PC-3 (cell line): ENCODE measurements around the gene CDC37L1. TPM values are rescaled to one million over a fixed set of nuclear protein-coding genes. Genes with fewer than 3 reads are reported as not detected.

ENCODE experiments used
- ATAC-seq: fragments of 200-7000 bp; cut with Tn5 transposase; 2 replicates; pipeline ENCODE4 v1.9.1; 2020; ENCODE audit warnings: mild to moderate bottlenecking, moderate library complexity
- BruUV-seq: library from RNA; stranded (reverse); fragments of 400-500 nt; replicated peaks from 2 replicates; lab custom pipeline; 2021; lab: Mats Ljungman, UMichigan
- CTCF ChIA-PET: fragments of 300-600 bp; sonication (Branson Sonifier 250); formaldehyde crosslinking; loops from one replicate; lab custom pipeline; 2022; ENCODE audit warnings: antibody characterized with exemption; lab: Charles Lee
- POLR2A ChIA-PET: fragments of 300-600 bp; sonication (Branson Sonifier 250); formaldehyde crosslinking; loops from one replicate; lab custom pipeline; 2022; ENCODE audit warnings: antibody characterized with exemption; ENCODE audit not compliant: unreplicated experiment; lab: Charles Lee
- DNase-seq: peaks from one replicate; pipeline ENCODE4 v3.0.0-alpha.2; 2015
- H2AFZ ChIP-seq: fragments of 300-600 bp; sonication (generic); 2 replicates; pipeline ENCODE4 v1.6.0; 2016; ENCODE audit warnings: antibody characterized with exemption, low read length
- H3F3A ChIP-seq: fragments of 300-600 bp; sonication (generic); one replicate; pipeline ENCODE4 v1.6.0; 2017; ENCODE audit warnings: antibody characterized with exemption, low read length, control low read depth, mild to moderate bottlenecking; ENCODE audit not compliant: unreplicated experiment
- H3K27ac ChIP-seq: fragments of 300-600 bp; sonication (generic); 2 replicates; pipeline ENCODE4 v1.5.1; 2016; ENCODE audit warnings: mild to moderate bottlenecking, low read length
- H3K27me3 ChIP-seq: fragments of 300-600 bp; sonication (generic); 2 replicates; pipeline ENCODE4 v1.6.1; 2016; ENCODE audit warnings: low read length, mixed read lengths
- H3K36me3 ChIP-seq: fragments of 300-600 bp; sonication (generic); 2 replicates; pipeline ENCODE4 v1.6.1; 2016; ENCODE audit warnings: low read depth, mixed run types, low read length, mixed read lengths
- H3K4me1 ChIP-seq: fragments of 300-600 bp; sonication (generic); 2 replicates; pipeline ENCODE4 v1.5.1; 2016; ENCODE audit warnings: low read length; ENCODE audit not compliant: insufficient read depth
- H3K4me2 ChIP-seq: fragments of 300-600 bp; sonication (generic); 2 replicates; pipeline ENCODE4 v1.6.0; 2016; ENCODE audit warnings: low read length
- H3K4me3 ChIP-seq: fragments of 300-600 bp; sonication (generic); 2 replicates; pipeline ENCODE4 v1.5.1; 2016; ENCODE audit warnings: mild to moderate bottlenecking, low read length, mixed read lengths
- H3K79me2 ChIP-seq: fragments of 300-600 bp; sonication (generic); 2 replicates; pipeline ENCODE4 v1.6.1; 2017; ENCODE audit warnings: low read length, mixed read lengths
- H3K9ac ChIP-seq: fragments of 300-600 bp; sonication (generic); 2 replicates; pipeline ENCODE4 v1.6.0; 2016; ENCODE audit warnings: mild to moderate bottlenecking, low read length
- H3K9me2 ChIP-seq: fragments of 300-600 bp; sonication (generic); replicated peaks from 2 replicates; pipeline ENCODE4 v1.6.1; 2016; ENCODE audit warnings: mixed run types, low read length, mixed read lengths
- H3K9me3 ChIP-seq: fragments of 300-600 bp; sonication (generic); 2 replicates; pipeline ENCODE4 v1.6.1; 2016; ENCODE audit warnings: low read length, mixed read lengths
- H4K20me1 ChIP-seq: fragments of 300-600 bp; sonication (generic); 2 replicates; pipeline ENCODE4 v1.6.1; 2016; ENCODE audit warnings: low read length, mixed read lengths
- CTCF ChIP-seq: fragments of 300-600 bp; sonication (generic); conservative IDR thresholded peaks from 2 replicates; pipeline ENCODE4 v1.5.1; 2017; ENCODE audit warnings: antibody characterized with exemption, low read depth, mild to moderate bottlenecking, low read length
- EZH2 ChIP-seq: fragments of 300-600 bp; sonication (generic); IDR thresholded peaks from one replicate; pipeline ENCODE4 v1.6.1; 2017; ENCODE audit warnings: antibody characterized with exemption, mild to moderate bottlenecking, low read length; ENCODE audit not compliant: unreplicated experiment
- EZH2phosphoT487 ChIP-seq: fragments of 300-600 bp; sonication (generic); IDR thresholded peaks from 2 replicates; pipeline ENCODE4 v1.6.1; 2018; ENCODE audit warnings: mild to moderate bottlenecking, antibody characterized with exemption, low read length, borderline replicate concordance
- intact Hi-C: fragments of 100-400 bp; cut with micrococcal nuclease; formaldehyde crosslinking; loops from 2 replicates; pipeline ENCODE4 v1.9.0; 2023
- total RNA-seq: library from RNA; depleted of rRNA; stranded (reverse); fragments of >200 nt; gene quantifications from 2 replicates; pipeline ENCODE4 v1.2.3, GENCODE V29; 2014

The CDC37L1 gene
- total RNA-seq, 1 experiment from 2014 or later = 5.1 TPM

DNA sequence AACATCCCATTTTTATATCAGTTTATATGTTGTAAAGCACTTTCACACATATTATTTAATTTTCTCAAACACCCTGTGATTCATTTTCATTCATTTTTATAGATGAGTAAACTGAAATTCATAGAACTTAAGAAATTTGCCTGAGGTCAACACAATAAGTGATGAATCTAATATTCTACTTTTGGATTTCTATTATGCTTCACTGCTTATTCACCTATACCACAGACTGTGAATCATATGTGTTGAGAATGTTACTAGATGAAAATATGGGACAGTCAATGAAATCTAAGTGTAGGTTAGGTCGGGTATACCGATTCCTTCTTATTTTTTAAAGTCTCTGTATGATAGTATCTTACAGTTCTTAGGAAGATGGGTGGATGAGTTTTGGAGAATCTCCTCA is 24.8 kb downstream of the CDC37L1 start:
- no peaks in the 10 kb centered on the region for H3K9me2 ChIP-seq
- intact Hi-C loops = no loop called here
- H3K4me1 ChIP-seq = peaks cover 10% of the 10 kb centered on the region; the same call in 1 of the 2 replicates
- H3K36me3 ChIP-seq = peaks cover 11% of the 10 kb centered on the region
- ChIA-PET POLR2A (interaction anchor here (0.6 kb wide), 1 partner anchor 38 kb away, joined by 4 read pairs; the partner anchor contains the start of gene SPATA6L), CTCF (no interaction called here)
- no peak overlapping the region for H3K4me2 ChIP-seq
- no TSS peak for BruUV-seq
- H3K27me3 ChIP-seq = no peaks in the 10 kb centered on the region
- no peaks in the 10 kb centered on the region for H4K20me1 ChIP-seq
- no peak overlapping the region for H2AFZ ChIP-seq
- ATAC-seq (peak; percentile 64), DNase-seq (peak; percentile 35)
- no peak overlapping the region for H3K4me3 ChIP-seq
- no peak overlapping the region for H3K9ac ChIP-seq
- no peaks in the 10 kb centered on the region for H3K79me2 ChIP-seq
- H3K27ac ChIP-seq = peak overlapping the region; percentile 4; the same call in 1 of the 2 replicates
- no peaks in the 10 kb centered on the region for H3F3A ChIP-seq
- no peaks in the 10 kb centered on the region for H3K9me3 ChIP-seq
- no peak for TF ChIP-seq EZH2phosphoT487
- TF ChIP-seq EZH2 = no peak
- no peak for TF ChIP-seq CTCF

DNA sequence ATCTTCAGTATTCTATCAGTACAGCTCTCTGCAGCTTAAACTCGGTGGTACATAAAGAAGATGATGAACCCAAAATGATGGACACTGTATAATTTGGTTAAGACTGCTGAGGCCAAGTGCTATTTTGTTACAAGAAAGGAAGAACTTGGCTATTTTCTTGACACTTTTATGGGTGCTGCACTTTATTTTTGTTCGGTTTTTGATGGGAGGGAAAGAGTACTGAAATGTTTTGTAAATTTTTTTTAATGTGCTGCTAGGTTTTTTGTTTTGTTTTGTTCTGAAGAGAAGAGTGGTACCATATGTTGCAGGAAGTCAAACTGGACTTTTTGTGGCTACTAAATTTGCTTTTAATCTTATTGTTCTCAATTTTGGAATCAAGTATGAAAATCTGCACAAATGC is 26.7 kb downstream of the CDC37L1 start:
- intact Hi-C loops = no loop called here
- no peaks in the 10 kb centered on the region for H3K79me2 ChIP-seq
- CTCF ChIA-PET = no interaction called here
- TF ChIP-seq EZH2phosphoT487 (no peak), CTCF (no peak), EZH2 (no peak)
- no peak overlapping the region for H3K4me2 ChIP-seq
- no peaks in the 10 kb centered on the region for H3K9me2 ChIP-seq
- no peak for ATAC-seq
- no peaks in the 10 kb centered on the region for H3K27me3 ChIP-seq
- H3K9me3 ChIP-seq = no peaks in the 10 kb centered on the region
- H3K4me1 ChIP-seq = peaks cover 7% of the 10 kb centered on the region; the same call in 1 of the 2 replicates
- H3K36me3 ChIP-seq = peaks cover 14% of the 10 kb centered on the region
- no peak overlapping the region for H3K27ac ChIP-seq
- H3K4me3 ChIP-seq = no peak overlapping the region
- no peaks in the 10 kb centered on the region for H4K20me1 ChIP-seq
- no peak overlapping the region for H3K9ac ChIP-seq
- DNase-seq = no peak
- no peak overlapping the region for H2AFZ ChIP-seq
- POLR2A ChIA-PET = no interaction called here
- no peaks in the 10 kb centered on the region for H3F3A ChIP-seq
- no TSS peak for BruUV-seq

- H3K79me2 ChIP-seq = no peaks in the 10 kb centered on the region
- H3K27me3 ChIP-seq = no peaks in the 10 kb centered on the region
- peaks cover 5% of the 10 kb centered on the region for H3K36me3 ChIP-seq
- no peak for TF ChIP-seq EZH2
- TF ChIP-seq CTCF = no peak
- no peak for TF ChIP-seq EZH2phosphoT487
- ATAC-seq = no peak
- H3K9ac ChIP-seq = no peak overlapping the region
- BruUV-seq = no TSS peak
- no peak overlapping the region for H3K27ac ChIP-seq
- no peaks in the 10 kb centered on the region for H4K20me1 ChIP-seq
- intact Hi-C loops = no loop called here
- no peaks in the 10 kb centered on the region for H3K9me3 ChIP-seq
- no peak overlapping the region for H3K4me2 ChIP-seq
- no peaks in the 10 kb centered on the region for H3K9me2 ChIP-seq
- DNase-seq = no peak
- peaks cover 7% of the 10 kb centered on the region; the same call in 1 of the 2 replicates for H3K4me1 ChIP-seq
- ChIA-PET CTCF (no interaction called here), POLR2A (no interaction called here)
- H2AFZ ChIP-seq = no peak overlapping the region
- no peak overlapping the region for H3K4me3 ChIP-seq
- H3F3A ChIP-seq = no peaks in the 10 kb centered on the region
Measured at GRCh38 chr9:4706971-4707622, 27.7 kb downstream of the CDC37L1 start.
